Spleen (tissue), 7 donors: ENCODE measurements around the gene KLHL40.

Source experiments
- POLR2A ChIP-seq, 3 donors: fragments of 450-650 bp; IDR thresholded peaks; one replicate each; pipeline ENCODE4 v1.5.1; 2017; ENCODE audit warnings: antibody characterized with exemption in 3 of 3, mild to moderate bottlenecking in 1 of 3
- POLR2AphosphoS5 ChIP-seq, 3 donors: sonication (generic); formaldehyde crosslinking; IDR thresholded peaks; one replicate each; pipeline ENCODE4 v1.5.1; 2017; ENCODE audit warnings: antibody characterized with exemption in 3 of 3
- TF ChIP-seq, protein P1 (sequence below), 11 experiments: fragments of 200-600 bp in 7 of 11; fragments of 450-650 bp in 4 of 11; sonication (generic) in 4 of 11; IDR thresholded peaks in 8 of 11; conservative IDR thresholded peaks in 3 of 11; 1 replicate in 7 of 11; 2 replicates in 4 of 11; pipeline versions ENCODE4 v1.4.0 to v1.8.0; 2016 to 2021; ENCODE audit warnings: antibody characterized with exemption in 11 of 11, inconsistent platforms in 4 of 11, mild to moderate bottlenecking in 1 of 11
- donor health status: DM: no; HTN: no; CAD: no; lungs with moderate emphysema.
- donor health status: DM: no; HTN: no; CAD: no.
- donor health status: DM: no; HTN: no; CAD: no.

DNA sequence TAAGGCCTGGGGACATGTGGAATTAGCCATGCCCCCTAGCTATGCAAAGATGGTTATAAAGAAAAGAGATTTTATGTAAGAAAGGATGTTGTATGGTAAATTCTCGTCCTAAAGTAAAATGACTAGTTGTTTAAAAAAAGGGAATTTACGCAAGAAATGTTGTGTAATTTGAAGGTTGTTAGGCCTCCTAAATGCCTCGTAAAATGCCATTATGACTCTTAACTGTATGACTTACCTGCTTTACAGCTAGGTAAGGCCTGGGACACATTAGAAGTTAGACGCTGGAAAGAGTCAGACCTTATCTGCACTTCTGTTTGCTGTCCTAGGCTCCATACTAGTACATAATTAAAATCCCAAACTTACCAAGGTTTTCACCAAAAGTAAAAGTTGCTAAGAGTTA, 34.8 kb downstream of the KLHL40 start:
- TF ChIP-seq, protein P1, sequence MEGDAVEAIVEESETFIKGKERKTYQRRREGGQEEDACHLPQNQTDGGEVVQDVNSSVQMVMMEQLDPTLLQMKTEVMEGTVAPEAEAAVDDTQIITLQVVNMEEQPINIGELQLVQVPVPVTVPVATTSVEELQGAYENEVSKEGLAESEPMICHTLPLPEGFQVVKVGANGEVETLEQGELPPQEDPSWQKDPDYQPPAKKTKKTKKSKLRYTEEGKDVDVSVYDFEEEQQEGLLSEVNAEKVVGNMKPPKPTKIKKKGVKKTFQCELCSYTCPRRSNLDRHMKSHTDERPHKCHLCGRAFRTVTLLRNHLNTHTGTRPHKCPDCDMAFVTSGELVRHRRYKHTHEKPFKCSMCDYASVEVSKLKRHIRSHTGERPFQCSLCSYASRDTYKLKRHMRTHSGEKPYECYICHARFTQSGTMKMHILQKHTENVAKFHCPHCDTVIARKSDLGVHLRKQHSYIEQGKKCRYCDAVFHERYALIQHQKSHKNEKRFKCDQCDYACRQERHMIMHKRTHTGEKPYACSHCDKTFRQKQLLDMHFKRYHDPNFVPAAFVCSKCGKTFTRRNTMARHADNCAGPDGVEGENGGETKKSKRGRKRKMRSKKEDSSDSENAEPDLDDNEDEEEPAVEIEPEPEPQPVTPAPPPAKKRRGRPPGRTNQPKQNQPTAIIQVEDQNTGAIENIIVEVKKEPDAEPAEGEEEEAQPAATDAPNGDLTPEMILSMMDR (IDR thresholded peaks at IDR 0.05 in 8 of 11, conservative IDR thresholded peaks at IDR 0.05 in 3 of 11), result no peak
- TF ChIP-seq POLR2A (IDR thresholded peaks at IDR 0.05) (no peak), POLR2AphosphoS5 (IDR thresholded peaks at IDR 0.05) (no peak)
